AG09319 (cell line): Measurements from ENCODE around the gene ESAM.

Experiments
- DNase-seq: peaks from one replicate; pipeline ENCODE4 v3.0.0-alpha.2; 2010; ENCODE audit warnings: low read depth; ENCODE audit errors: extremely low read depth
- TF ChIP-seq, protein P1 (sequence below): IDR thresholded peaks from 2 replicates; pipeline ENCODE4 v1.5.1; 2011; ENCODE audit warnings: low read depth, mild to moderate bottlenecking, inconsistent platforms, low read length, moderate library complexity

Gene ESAM

GRCh38 chr11:124737638-124738305, 24.3 kb downstream of the ESAM start:
- TF ChIP-seq, protein P1, sequence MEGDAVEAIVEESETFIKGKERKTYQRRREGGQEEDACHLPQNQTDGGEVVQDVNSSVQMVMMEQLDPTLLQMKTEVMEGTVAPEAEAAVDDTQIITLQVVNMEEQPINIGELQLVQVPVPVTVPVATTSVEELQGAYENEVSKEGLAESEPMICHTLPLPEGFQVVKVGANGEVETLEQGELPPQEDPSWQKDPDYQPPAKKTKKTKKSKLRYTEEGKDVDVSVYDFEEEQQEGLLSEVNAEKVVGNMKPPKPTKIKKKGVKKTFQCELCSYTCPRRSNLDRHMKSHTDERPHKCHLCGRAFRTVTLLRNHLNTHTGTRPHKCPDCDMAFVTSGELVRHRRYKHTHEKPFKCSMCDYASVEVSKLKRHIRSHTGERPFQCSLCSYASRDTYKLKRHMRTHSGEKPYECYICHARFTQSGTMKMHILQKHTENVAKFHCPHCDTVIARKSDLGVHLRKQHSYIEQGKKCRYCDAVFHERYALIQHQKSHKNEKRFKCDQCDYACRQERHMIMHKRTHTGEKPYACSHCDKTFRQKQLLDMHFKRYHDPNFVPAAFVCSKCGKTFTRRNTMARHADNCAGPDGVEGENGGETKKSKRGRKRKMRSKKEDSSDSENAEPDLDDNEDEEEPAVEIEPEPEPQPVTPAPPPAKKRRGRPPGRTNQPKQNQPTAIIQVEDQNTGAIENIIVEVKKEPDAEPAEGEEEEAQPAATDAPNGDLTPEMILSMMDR: no peak
- no peak for DNase-seq

DNA sequence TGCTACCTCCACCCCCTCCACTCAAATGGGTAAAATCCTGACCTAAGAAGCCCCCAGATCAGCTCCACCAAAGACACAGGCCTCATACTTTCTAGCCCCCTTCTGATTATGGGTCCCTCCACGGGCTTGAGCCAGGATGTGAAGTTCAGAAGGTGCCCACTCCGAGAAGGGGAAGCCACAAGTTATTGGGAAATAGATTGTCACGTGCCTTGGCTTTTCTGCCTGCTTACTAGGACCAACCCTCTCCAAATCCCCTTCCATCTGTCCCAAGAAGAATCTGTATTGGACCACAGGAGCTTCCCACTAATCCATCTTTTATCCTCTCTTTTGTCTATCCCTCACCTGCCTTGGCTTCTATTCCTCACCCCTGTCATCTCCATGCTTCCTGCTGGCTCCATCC, 25.4 kb downstream of the ESAM start:
- DNase-seq: no peak
- TF ChIP-seq, protein P1: no peak

DNA sequence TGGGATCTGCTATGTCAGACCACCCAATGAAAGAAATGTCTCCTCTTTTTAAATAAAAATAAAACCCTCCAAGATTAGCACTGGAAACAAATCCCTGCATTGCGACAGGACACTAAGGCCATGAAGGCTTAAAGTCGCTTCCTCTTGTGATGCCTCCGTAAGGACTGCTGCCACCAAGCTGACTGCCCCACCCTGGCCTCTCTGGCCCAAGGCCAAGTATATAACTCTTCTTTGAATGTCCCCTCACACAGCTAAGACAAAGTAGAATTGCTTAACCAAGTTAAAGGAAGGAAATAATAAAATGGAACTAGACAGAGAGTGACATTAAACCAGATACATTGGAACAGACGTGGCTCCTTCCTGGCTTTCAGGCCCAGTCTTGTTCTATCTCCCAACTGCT, 29.9 kb downstream of the ESAM start:
- TF ChIP-seq, protein P1: no peak
- no peak for DNase-seq

GRCh38 chr11:124729571-124729970, 32.5 kb downstream of the ESAM start:
- TF ChIP-seq, protein P1: no peak
- DNase-seq: no peak

DNA sequence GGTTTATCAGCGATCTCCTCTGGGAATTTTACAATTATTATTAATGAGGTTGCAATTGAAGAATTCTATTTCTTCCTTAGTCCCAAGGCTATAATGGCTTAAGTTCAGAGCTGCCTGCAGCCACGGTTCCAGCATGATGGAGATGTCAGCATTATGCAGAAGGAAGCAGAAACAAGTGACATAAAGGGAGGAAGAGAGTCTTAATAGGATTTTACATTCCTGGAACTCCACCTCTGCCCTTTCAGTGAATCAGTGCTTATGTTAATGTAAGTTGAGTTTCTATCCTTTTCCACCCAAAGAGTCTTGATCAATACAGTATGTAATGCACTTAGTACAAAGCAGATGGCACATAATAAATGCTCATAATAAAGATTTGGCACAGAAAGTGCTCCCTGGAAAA, 34.0 kb downstream of the ESAM start:
- TF ChIP-seq, protein P1: no peak
- no peak for DNase-seq

DNA sequence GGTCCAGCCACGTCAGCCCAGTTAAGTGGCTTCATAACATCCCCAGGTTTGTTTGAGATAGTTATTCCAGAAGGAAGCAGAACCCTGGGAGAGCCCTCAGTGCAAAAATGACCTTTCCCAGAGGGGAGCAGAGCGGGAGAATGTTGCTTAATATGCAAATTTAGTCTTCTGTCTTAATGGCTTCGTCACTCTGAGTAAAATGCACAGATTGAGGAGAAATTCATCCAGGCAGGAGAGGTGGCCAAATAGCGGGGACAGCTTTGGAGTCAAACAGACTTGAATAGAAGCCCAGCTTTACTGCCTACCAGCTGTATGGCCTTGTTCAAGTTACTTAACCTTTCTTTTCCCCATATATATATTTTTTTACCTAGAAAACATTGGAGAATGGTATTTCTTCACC, 34.6 kb downstream of the ESAM start:
- no peak for DNase-seq
- TF ChIP-seq, protein P1: no peak

GRCh38 chr11:124725719-124726105, 36.4 kb downstream of the ESAM start:
- no peak for DNase-seq
- TF ChIP-seq, protein P1: no peak
